Middle frontal gyrus (tissue), 1 donor: ENCODE results near the gene TMC3.
"Not testable (repeated sequence)": the region's sequence is repeated elsewhere in the genome, so short reads cannot be mapped to it uniquely, and the experiment has no call there.

Source experiments
- DNase-seq: peaks from one replicate; pipeline ENCODE4 v3.0.0-alpha.2; 2015; ENCODE audit warnings: low spot score; ENCODE audit errors: extremely low spot score

TMC3 gene

DNA sequence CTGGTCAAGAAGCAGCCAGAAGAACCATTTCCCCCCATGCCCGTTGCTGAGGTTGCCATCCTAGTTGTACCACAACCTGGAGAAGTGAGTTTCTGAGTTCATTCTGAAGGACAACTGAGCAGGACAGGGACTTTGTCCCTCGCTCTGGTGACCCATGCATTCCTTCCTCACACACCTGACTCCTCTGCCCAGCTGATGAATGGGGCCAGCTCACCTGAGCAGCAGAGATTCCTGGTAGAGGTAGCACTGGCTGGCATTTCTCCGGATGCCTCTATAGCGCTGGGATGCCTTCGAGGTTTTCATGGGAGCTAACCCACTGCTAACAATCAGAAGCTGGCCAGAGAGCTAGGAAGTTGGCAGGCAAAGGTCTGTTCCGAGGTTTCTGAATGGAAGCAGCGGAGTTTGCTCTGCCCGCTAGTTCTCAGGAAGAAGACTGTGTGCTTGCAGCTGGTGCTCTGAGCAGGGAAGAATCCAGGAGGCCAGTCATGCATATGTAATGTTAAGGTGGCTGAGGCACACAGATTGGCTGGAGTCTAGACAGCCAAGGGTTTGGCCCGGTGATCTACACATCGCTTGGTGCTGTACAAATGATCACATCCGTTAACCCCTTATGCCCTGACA lies at the start of gene TMC3:
TSS of gene TMC3 (minus strand) at position 439 of the 621 bp plus-strand sequence. CDS start at position 303, 136 bp downstream.
- no peak for DNase-seq

DNA sequence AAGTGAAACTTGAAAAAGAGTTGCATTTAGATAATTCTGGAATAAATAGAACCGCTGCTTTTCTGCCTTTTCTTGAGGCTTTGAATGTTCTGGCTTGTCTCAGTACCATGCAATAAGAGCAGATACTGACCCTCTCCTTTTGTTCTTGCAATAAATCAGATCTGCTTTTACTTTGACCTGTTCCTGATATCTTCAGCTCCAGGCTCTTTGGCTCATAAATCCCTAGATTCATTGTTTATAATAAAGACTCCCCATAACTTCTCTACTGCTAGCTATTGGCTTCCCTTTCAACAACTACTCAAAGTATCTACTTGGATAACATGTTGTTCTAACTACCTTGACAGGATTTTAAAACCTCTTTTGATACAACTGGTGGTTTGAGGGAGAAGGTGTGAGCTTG lies 47.4 kb upstream of the TMC3 start:
- no peak for DNase-seq

- no peak for DNase-seq
Observed at GRCh38 chr15:81419332-81419943, 45.4 kb upstream of the TMC3 start.

- no peak for DNase-seq
Observed at GRCh38 chr15:81418891-81419290, 44.9 kb upstream of the TMC3 start.

GRCh38 chr15:81418444-81418843 lies 44.4 kb upstream of the TMC3 start:
- no peak for DNase-seq

DNA sequence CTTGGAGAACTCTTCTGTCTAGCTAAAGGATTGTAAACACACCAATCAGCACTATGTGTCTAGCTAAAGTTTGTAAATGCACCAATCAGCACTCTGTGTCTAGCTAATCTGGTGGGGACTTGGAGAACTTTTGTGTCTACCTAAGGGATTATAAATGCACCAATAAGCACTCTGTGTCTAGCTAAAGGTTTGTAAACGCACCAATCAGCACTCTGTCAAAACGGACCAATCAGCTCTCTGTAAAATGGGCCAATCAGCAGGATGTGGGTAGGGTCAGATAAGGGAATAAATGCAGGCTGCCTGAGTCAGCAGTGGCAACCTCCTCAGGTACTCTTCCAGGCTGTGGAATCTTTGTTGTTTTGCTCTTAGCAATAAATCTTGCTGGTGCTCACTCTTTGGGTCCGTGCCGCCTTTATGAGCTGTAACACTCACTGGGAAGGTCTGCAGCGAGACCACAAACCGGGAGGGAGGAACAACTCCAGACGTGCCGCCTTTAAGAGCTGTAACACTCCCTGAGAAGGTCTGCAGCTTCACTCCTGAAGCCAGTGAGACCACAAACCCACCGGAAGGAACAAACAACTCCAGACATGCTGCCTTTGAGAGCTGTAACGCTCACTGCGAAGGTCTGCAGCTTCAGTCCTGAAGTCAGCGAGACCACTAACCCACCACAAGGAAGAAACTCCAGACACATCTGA lies 40.4 kb upstream of the TMC3 start:
- not testable (repeated sequence) for DNase-seq

GRCh38 chr15:81413851-81414250 lies 39.8 kb upstream of the TMC3 start:
- no peak for DNase-seq

DNA sequence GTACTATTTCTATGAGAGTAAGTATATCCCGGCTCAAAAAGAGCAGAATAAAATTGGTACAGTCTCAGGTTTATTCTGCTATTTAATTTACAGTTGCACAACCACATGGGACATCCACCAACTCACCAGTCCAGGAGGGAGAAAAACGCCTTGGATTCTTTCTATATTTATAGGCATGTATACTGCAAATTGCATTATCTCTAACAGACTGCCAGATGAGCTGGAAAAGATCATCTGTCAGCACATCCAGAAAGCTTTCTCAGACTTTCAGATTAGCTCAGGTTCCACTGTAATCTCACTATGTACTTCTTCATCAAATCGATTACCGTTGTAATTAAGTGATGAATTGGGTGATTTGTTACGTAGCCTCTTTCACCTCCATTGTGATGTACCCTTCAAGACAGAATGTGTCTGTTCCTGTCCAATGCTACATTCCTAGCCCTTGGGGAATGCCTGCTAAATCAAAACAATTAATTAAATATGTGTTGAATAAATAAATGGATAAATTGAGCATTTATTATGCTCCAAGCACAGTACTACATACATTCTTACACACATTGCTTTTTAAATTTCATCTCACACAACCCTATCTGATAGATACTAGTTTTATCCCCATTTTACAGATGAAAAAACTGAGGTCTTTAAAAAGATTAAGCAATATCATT lies 38.1 kb upstream of the TMC3 start:
- no peak for DNase-seq

GRCh38 chr15:81411051-81411450 lies 37.0 kb upstream of the TMC3 start:
- DNase-seq, result no peak

DNA sequence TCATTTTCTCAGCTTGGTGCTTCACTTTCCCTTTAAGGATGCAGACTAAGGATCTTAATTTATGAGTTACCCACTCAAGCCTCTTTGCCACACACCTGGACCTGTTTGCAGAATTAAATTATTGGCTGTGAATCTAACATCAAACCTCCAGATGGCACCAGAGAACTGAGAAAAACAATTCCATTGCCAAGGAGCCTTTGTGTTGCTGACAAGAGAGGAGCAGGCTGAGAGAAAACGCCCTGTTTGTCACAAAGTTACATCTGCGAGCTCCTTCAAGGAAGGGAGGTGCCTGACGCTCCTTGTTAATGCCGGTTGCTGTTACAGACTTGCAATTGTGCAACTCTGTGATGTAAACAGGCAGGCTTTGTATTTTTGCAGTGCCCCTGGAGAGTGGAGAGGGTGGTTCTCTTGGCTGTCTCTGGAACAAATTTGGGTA lies 36.3 kb upstream of the TMC3 start:
- peak; percentile 58 for DNase-seq

DNA sequence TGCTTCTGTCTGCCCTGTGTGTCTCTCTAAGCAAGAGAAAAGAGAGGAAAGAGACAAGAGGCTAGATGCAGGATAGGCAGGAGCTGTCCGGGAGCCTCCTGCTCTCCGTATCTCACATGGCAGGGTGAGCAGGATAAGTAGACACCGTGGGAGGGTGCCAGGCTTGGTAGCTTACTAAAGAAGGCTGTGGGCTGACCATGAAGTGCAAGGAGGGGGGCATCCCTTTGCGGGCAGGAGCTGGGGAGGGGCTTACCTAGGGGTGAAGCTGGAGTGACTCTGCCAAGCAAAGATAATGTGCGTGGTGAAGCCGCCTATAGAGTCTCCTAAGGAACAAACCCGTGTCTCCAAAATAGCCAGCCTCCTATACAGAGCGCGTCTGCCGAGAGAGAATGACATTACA lies 33.7 kb upstream of the TMC3 start:
- no peak for DNase-seq

DNA sequence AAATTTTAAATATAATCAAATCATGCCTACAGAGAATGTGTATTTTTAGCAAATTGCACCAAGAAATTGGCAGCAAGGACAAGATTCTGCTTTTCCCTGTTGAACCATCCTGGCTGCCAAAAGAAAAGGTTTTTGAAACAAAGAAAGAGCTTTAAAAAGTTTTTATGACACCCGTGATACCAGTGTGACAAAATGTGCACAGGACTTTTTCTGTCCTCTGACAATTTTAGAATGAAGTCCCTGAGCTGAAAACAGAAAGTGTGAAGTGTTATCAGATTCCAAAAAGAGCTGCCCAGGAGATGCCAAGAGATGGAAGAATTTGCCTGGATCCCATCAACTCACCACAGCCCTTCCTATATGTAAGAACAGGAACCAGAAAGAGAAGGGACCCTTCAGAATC lies 33.2 kb upstream of the TMC3 start:
- DNase-seq, result no peak

DNA sequence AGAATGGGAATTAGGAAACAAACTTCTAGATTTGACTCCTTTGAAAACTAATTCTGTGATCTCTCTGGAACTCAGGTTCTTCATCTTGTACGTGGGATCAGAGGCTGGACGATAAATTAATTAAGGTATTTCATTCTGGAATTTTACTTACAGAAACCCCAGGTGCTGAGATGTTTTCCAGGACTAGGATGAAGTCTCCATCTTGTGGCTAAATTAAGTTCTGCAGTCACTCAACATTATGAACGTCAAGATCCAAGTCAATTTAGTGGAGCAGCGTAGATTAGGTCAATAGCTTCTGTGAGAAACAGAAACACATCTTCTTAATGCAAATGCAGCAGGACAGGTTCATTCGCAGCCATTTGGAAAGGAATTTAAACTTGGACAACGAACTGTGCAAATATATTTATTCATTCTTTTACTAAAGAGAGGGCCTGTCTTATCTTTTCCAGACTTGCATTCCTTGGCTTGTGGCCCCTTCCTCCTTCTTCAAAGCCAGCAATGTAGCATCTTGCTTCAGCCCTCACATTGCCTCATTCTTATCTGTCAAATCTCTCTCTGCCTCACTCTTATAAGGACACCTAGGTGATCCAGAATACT lies 26.7 kb upstream of the TMC3 start:
- no peak for DNase-seq

DNA sequence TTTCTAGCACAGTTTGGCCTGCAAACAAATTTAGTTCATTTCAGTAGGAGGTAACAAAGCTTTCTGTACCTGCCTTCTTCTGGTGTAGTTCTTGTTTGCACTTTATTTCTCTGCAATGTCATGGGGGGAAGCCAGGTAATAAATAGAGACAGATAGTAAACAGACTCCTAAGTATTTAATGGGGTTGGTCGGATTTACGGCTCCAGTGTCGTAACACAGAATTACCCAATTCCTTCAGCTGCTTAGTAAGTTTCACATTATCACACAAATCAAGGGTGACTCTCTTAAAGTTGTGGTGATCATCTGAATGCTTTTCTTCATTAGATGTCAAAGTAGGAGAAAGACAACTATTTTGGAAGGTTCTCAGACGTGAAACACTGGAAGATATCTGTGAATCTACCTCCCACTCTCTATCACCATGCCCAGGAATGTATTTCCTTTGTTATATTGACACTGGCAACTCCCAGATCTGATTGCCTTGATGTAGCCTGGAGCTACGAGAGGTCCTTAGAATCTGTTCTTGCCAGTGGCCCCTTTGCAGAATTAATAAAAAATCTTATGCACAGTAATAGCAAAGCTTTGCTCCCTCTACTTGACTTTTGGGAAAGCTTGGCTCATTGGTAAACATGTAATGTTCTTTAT lies 25.0 kb upstream of the TMC3 start:
- DNase-seq, result no peak

DNA sequence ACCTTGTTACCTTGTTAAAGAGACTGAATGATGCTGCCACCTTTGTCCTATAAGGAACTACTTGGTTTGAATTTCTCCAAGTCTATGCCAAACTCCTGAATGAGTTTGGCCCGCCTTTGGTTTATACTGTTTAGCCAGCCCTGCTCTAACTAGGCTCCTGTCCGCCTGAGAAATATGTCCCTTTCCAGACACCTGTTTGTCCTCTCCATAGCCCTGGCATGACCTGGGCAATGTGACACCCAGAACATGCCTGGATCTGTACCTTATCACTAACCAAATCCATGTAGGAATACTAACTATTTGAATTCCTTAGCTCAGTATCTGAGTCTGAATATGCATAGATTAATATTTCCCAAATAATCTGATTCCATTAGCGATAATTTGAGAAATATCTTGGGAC lies 24.4 kb upstream of the TMC3 start:
- DNase-seq, result no peak

GRCh38 chr15:81394603-81395002 lies 20.6 kb upstream of the TMC3 start:
- DNase-seq, result no peak

- DNase-seq, result no peak
Observed at GRCh38 chr15:81391657-81392056, 17.6 kb upstream of the TMC3 start.

- no peak for DNase-seq
Observed at GRCh38 chr15:81388436-81388770, 14.4 kb upstream of the TMC3 start.

GRCh38 chr15:81387621-81388435 lies 13.8 kb upstream of the TMC3 start:
- DNase-seq, result no peak

DNA sequence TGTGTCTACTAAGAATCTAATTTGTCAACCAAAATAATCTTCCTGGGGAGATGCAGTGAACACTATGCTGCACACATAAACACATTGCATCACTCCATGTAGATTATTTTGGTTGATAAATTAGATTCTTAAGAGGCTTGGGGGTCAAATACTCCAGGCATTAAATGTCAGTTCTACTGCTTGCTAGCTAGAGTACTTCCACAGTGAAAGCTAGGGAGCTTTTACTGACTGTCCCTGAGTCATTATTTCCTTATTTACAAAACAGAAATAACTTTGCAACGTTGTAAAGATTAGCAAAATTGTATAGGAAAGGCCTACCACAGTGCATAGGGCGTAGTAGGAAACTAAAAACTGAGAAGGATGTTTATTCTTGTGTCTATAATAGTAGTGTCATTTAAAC lies 12.9 kb upstream of the TMC3 start:
- DNase-seq, result no peak

GRCh38 chr15:81385721-81386076 lies 11.7 kb upstream of the TMC3 start:
- DNase-seq, result no peak
